GM18861 (cell line): Measurements from ENCODE around the gene DCDC2B.

Experiments used
- ATAC-seq: cut with Tn5 transposase; IDR thresholded peaks from one replicate; pipeline ENCODE4 v1.9.1; 2021; ENCODE audit not compliant: unreplicated experiment

Gene DCDC2B

GRCh38 chr1:32195972-32196823 lies 12.7 kb upstream of the DCDC2B start:
- ATAC-seq: no peak

- ATAC-seq: no peak
Observed at GRCh38 chr1:32197074-32197473, 11.8 kb upstream of the DCDC2B start.

DNA sequence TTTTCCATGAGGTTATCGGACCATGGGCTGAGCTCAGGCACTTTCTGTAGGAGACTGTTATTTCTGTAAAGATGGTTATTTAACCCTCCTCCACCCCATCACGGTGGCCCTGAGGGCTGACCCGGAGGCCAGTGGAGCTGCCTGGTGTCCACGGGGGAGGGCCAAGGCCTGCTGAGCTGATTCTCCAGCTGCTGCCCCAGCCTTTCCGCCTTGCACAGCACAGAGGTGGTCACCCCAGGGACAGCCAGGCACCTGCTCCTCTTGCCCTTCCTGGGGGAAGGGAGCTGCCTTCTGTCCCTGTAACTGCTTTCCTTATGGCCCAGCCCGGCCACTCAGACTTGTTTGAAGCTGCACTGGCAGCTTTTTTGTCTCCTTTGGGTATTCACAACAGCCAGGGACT lies 11.1 kb upstream of the DCDC2B start:
- no peak for ATAC-seq

DNA sequence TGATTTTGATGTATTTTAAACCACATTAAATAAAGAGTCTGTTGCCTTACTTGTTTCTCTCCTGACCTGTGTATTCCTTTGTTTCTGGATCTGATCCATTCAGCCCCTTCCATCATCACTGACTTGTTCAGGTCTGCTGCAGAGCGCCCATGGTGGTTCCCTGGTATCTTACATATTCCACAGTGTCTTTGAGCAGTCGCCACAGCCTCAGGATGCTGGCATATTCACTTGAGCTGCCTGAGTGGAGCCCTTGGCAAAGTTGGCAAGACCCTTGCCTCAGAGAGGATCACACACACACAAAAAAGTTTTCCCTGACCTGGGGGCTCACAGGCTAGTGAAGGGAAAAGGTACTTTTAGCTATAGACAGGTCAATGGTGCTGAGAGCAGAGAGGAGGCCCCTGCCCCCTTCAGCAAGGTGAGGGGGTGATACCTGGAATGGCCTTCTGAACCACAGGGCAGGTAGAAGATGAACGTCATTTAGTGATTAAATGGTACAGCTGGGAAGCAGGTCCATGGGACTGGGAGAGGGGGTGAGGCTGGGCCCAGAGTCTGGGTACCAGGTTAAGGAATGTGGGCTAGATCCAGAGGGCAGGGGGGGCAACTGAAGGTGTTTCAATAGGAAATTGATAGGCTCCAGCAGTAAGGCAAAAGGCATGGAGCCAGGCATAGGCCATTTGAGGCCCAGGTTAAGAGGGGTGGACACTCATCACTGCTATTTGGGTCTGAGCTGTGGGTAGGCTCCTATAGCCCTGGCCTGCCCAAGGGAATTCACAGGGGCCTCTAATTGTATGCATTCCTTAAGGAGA lies 10.4 kb upstream of the DCDC2B start:
- ATAC-seq: no peak

DNA sequence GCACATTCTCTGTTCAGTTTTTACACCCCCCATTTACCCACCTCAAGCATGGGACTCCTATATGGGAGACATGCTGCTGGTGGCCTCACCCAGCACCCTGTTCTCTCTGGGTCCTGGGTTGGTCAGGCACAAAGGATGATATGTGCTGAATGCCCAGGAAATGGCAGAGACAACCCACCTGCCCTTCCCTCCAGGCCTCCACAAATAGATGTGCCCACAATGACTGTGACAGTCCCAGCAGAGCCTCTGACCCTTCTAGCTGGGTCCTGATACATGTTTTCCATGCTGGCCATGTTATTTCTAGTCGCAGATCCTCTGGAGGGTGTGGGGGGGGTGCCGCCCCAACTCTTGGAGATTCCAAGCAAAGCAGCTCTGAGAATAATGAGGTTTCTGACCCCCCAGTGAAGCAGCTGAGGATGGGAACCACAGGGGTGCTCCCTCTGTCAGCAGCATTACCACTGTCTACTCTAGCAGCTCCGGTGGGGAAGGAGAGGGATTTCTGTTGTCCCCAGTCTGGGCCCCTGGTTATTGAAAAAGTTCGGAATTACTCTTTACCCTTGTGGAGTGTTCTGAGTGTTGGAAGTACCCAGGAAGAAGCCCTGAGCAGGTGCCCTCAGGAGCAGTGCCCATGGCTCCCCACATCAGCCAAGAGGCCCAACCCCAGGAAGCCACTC lies 9.7 kb upstream of the DCDC2B start:
- no peak for ATAC-seq

DNA sequence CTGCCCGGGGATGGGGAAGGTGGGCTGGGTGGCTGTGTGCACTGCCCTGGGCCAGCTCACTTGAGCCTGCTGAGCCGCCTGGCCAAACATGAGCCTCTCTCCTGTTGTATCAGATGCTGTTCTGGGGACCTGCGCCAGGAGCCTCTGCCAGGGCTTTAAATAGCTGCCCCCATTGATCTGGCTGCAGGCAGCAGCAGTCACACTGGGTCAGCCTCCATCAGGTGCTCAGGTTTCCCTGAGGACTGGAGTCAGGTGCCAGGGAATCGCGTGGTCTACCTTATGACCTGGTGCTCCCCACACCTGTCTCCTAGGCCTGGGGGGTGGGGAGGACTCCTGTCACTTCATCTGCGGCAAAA lies 9.2 kb upstream of the DCDC2B start:
- ATAC-seq: no peak

- no peak for ATAC-seq
Observed at GRCh38 chr1:32200226-32201010, 8.5 kb upstream of the DCDC2B start, which contains the start of gene CCDC28B. Gene CCDC28B (plus strand): TSS chr1:32200595. CDS start chr1:32201936, 1,341 bp downstream.

DNA sequence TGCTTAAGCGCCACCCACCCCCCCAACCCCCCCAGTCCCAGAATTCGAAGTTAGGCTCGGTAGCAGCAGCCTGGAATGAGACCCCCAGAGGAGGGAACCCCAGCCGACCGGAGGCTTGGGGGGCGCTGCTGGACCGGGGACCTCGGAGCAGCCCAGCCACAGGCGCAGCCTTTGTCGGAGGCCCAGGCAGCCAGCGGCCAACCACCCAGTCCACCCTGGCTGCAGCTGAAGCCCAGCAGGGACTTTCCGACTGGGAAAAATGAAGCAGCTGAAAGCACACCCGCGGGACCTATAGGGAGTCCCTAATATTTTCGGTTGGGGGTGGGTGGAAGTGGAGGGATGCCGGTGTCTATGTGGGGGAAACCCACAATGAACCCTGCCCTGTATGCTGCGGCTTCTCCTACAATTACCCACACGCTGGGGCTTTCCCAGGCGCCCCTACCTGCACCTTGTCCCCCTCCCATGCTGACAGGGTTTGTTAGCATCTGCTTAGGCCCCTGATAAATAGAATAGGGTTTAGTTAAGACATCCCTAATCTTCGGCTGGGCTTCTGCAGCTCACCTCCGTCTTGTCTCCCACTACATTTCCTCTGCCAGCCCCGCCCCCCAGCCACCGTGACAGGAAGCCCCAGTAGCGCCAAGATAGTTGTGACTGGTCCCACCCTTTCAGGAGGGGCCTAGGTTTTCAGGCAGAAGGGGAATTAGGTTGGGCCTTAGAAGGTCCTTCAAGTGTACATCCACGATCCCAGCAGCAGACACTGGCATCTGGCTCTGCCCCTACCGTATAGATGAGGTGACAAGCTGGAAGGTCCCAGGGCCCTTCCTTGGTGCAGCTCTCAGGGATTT lies 7.7 kb upstream of the DCDC2B start:
- ATAC-seq: no peak

- no peak for ATAC-seq
Observed at GRCh38 chr1:32204943-32205361, 3.9 kb upstream of the DCDC2B start.

GRCh38 chr1:32205401-32206370 lies 3.2 kb upstream of the DCDC2B start, which contains the start of gene IQCC:
Gene IQCC (plus strand): TSS chr1:32205671. CDS start chr1:32205682, 11 bp downstream.
- peak; percentile 35 for ATAC-seq

DNA sequence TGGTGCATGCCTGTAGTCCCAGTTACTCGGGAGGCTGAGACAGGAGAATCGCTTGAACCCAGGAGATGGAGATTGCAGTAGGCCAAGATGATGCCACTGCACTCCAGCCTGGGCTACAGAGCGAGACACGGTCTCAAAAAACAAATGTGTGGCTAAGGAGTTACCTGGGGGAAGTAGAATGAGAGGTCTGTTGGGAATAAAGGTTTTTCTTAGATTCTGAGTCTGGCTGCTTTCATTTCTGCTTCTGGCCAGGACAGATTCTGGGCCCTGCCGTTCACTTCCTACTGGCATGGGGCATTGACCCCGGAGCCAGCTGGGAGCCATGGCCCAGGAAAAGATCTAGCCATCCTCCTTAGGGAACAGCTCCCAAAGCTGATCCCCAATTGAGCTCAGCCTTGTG lies 420 bp upstream of the DCDC2B start:
- ATAC-seq: no peak

DNA sequence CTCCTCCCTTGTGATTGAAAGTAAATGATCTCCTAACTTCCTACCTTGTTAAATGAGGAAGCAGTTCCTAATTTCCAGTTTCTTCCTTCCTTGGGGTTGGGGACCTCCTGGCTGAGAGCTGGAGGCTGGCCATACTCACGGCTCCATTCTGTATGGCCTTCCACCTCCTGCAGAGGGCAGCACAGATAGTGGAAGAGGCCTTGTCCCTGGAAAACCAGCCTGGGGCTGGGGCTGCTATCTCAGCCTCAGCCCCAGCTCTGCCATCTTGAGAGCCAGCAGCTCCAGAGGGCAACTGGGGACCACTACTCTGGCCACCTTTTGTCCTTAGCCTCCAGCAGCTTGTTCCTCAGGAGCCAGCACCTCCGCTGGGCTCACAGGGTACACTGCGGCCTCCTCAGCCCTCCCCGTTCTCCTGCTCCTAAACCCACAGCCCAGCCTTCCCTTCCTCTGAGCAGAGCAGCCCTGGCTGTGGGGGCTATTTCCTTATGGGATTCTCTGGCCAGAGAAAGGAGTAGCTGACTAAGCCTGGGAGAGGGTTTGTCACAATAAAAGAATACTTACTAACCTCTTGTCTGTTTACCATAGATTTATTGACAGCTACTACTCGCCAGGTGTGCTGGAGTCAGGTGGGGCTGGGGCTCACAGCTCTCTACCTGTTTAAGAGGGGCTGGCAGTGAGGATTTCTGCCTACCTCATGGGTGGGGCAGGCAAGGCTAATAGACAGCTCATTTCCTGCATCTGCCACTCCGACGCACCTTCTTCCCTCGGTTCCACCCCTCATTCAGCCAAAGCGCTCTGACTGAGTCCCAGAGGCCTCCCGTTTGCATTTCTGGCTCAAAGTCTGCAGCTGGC lies 7.0 kb downstream of the DCDC2B start:
- ATAC-seq: no peak

- ATAC-seq: no peak
Observed at GRCh38 chr1:32216566-32216965, 7.7 kb downstream of the DCDC2B start.

GRCh38 chr1:32219022-32219421 lies 10.1 kb downstream of the DCDC2B start:
- no peak for ATAC-seq

DNA sequence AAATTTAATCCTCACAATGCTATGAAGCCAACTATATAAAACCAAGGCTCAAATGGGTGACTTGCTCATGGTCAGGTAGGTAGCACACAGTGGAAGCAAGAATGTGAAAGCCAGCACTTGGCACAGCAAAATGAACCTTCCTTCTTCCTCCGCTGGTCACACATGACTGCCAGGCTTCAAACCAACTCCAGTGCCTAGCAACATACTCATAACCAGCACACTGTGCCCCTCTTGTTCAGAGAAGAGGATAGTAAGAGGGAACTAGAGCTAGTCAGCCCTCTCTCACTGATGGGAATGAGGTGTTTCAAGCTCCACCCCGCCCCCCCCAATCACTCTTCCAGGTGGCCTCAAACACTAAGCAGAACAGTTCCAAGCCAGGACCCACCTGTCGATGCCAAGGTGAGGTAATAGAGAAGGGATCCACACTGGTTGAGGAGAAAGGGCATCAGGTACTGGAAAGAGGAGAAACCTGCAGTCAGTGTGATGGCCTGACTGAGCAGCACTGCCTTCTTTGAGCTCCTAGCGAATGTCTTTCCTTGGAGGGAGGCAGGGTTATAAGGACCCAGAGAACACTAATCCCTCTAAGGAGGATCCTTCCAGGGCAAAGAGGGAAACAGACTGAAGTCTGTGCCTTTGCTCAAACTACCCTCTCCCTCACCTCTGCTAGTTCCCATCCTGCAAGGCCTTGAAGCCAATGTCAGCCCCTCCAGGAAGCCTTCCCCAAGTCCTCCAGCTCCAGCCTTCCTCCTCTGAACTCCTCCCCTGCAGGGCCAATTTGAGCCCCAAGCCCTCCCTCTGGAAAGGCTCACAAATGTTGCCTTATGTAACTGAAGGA lies 12.1 kb downstream of the DCDC2B start:
- no peak for ATAC-seq

DNA sequence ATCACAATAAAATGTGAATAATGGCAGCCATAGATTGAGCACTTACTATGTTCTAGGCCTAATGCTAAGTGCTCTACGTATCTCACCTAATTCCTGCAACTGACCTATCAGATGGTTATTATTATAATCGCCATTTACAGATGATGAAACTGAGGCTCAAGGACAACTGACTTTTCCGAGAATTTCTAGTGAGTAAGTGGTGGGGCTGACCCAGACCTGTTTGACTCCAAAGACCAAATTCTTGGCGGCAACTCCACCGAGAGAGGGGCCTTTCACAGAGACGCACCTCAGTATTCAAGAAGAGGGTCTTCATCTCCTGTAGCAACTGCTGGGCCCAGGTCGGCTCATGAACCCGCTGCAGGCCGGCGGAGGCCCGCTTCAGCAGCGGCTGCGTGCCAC lies 12.7 kb downstream of the DCDC2B start:
- ATAC-seq: no peak
